Ureter (tissue), 1 donor: ENCODE measurements around the gene KRTAP9-3. TPM values are rescaled to one million over a fixed set of nuclear protein-coding genes. Genes with fewer than 3 reads are reported as not detected.
"Not testable (repeated sequence)": the region's sequence is repeated elsewhere in the genome, so short reads cannot be mapped to it uniquely, and the experiment has no call there.

ENCODE experiments used
- DNase-seq: peaks from one replicate; pipeline ENCODE4 v3.0.0-alpha.2; 2020; ENCODE audit warnings: low spot score
- total RNA-seq: library from RNA; stranded (reverse); gene quantifications from one replicate; pipeline ENCODE4 v1.2.4, GENCODE V29; 2023
- donor health status: DM: yes; HTN: yes; CAD: no.

KRTAP9-3 gene
- total RNA-seq, 1 donor from 2014 or later: not detected

- no peak for DNase-seq
Measured at GRCh38 chr17:41251261-41251660, 19.0 kb downstream of the KRTAP9-3 start.

- DNase-seq: no peak
Measured at GRCh38 chr17:41254861-41255260, 22.6 kb downstream of the KRTAP9-3 start.

GRCh38 chr17:41255381-41256290, 23.4 kb downstream of the KRTAP9-3 start, which contains the start of gene KRTAP9-9:
Gene KRTAP9-9 (plus strand): TSS chr17:41255384.
- not testable (repeated sequence) for DNase-seq

- DNase-seq: no peak
Measured at GRCh38 chr17:41256291-41256685, 24.0 kb downstream of the KRTAP9-3 start.

GRCh38 chr17:41258406-41258805, 26.2 kb downstream of the KRTAP9-3 start:
- no peak for DNase-seq

- DNase-seq: no peak
Measured at GRCh38 chr17:41263212-41263611, 31.0 kb downstream of the KRTAP9-3 start.

GRCh38 chr17:41264599-41264998, 32.4 kb downstream of the KRTAP9-3 start:
- DNase-seq: no peak

- no peak for DNase-seq
Measured at GRCh38 chr17:41265078-41265477, 32.8 kb downstream of the KRTAP9-3 start, which contains the start of gene KRTAP9-6. Gene KRTAP9-6 (plus strand): TSS chr17:41265378. CDS start chr17:41265378, 0 bp downstream.

- DNase-seq: no peak
Measured at GRCh38 chr17:41267711-41268110, 35.5 kb downstream of the KRTAP9-3 start.

- not testable (repeated sequence) for DNase-seq
Measured at GRCh38 chr17:41271323-41271722, 39.1 kb downstream of the KRTAP9-3 start.

GRCh38 chr17:41271858-41272257, 39.6 kb downstream of the KRTAP9-3 start:
- DNase-seq: no peak

- DNase-seq: not testable (repeated sequence)
Measured at GRCh38 chr17:41275648-41276190, 43.5 kb downstream of the KRTAP9-3 start, which contains the start of gene KRTAP9-7. Gene KRTAP9-7 (plus strand): TSS chr17:41275698. CDS start chr17:41275698, 0 bp downstream.

- DNase-seq: no peak
Measured at GRCh38 chr17:41278176-41278955, 46.1 kb downstream of the KRTAP9-3 start.

Other genes starting within 250 kb of the KRTAP9-3 start
- gene KRT40, start 248.1 kb upstream of the KRTAP9-3 start, total RNA-seq: not detected
- not detected for gene KRTAP3-3, start 238.3 kb upstream of the KRTAP9-3 start, total RNA-seq
- gene KRTAP3-2, start 232.5 kb upstream of the KRTAP9-3 start, total RNA-seq: not detected
- not detected for gene KRTAP3-1, start 223.3 kb upstream of the KRTAP9-3 start, total RNA-seq
- gene KRTAP1-5, start 205.2 kb upstream of the KRTAP9-3 start, total RNA-seq: not detected
- not detected for gene KRTAP1-4, start 202.3 kb upstream of the KRTAP9-3 start, total RNA-seq
- gene KRTAP1-3, start 197.6 kb upstream of the KRTAP9-3 start, total RNA-seq: not detected
- not detected for gene KRTAP1-1, start 191.0 kb upstream of the KRTAP9-3 start, total RNA-seq
- not detected for gene KRTAP2-1, start 185.1 kb upstream of the KRTAP9-3 start, total RNA-seq
- gene KRTAP2-2, start 177.2 kb upstream of the KRTAP9-3 start, total RNA-seq: not detected
- gene KRTAP2-3, start 172.3 kb upstream of the KRTAP9-3 start, total RNA-seq: not detected
- not detected for gene KRTAP2-4, start 166.6 kb upstream of the KRTAP9-3 start, total RNA-seq
- gene KRTAP4-7, start 148.3 kb upstream of the KRTAP9-3 start, total RNA-seq: not detected
- not detected for gene KRTAP4-8, start 134.3 kb upstream of the KRTAP9-3 start, total RNA-seq
- gene KRTAP4-16, start 130.2 kb upstream of the KRTAP9-3 start, total RNA-seq: not detected
- gene KRTAP4-9, start 127.1 kb upstream of the KRTAP9-3 start, total RNA-seq: not detected
- not detected for gene KRTAP4-11, start 114.1 kb upstream of the KRTAP9-3 start, total RNA-seq
- not detected for gene KRTAP4-12, start 108.3 kb upstream of the KRTAP9-3 start, total RNA-seq
- not detected for gene KRTAP4-6, start 91.9 kb upstream of the KRTAP9-3 start, total RNA-seq
- not detected for gene KRTAP4-5, start 82.6 kb upstream of the KRTAP9-3 start, total RNA-seq
- not detected for gene KRTAP4-4, start 71.7 kb upstream of the KRTAP9-3 start, total RNA-seq
- gene KRTAP4-3, start 64.2 kb upstream of the KRTAP9-3 start, total RNA-seq: not detected
- gene KRTAP4-2, start 54.2 kb upstream of the KRTAP9-3 start, total RNA-seq: not detected
- not detected for gene KRTAP4-1, start 47.5 kb upstream of the KRTAP9-3 start, total RNA-seq
- not detected for gene KRTAP9-1, start 42.6 kb upstream of the KRTAP9-3 start, total RNA-seq
- gene KRTAP9-2, start 5.8 kb upstream of the KRTAP9-3 start, total RNA-seq: not detected
- gene KRTAP9-8, start 5.5 kb downstream of the KRTAP9-3 start, total RNA-seq: not detected
- gene KRTAP9-4, start 17.2 kb downstream of the KRTAP9-3 start, total RNA-seq: not detected
- not detected for gene KRTAP9-9, start 22.9 kb downstream of the KRTAP9-3 start, total RNA-seq
- not detected for gene KRTAP9-6, start 32.9 kb downstream of the KRTAP9-3 start, total RNA-seq
- gene KRTAP9-7, start 43.2 kb downstream of the KRTAP9-3 start, total RNA-seq: not detected
- not detected for gene KRTAP29-1, start 70.4 kb downstream of the KRTAP9-3 start, total RNA-seq
- not detected for gene KRTAP16-1, start 76.9 kb downstream of the KRTAP9-3 start, total RNA-seq
- not detected for gene KRTAP17-1, start 83.3 kb downstream of the KRTAP9-3 start, total RNA-seq
- gene KRT33A, start 118.4 kb downstream of the KRTAP9-3 start, total RNA-seq: not detected
- not detected for gene KRT33B, start 137.4 kb downstream of the KRTAP9-3 start, total RNA-seq
- not detected for gene KRT34, start 149.9 kb downstream of the KRTAP9-3 start, total RNA-seq
- not detected for gene KRT31, start 165.2 kb downstream of the KRTAP9-3 start, total RNA-seq
- not detected for gene KRT37, start 192.1 kb downstream of the KRTAP9-3 start, total RNA-seq
- not detected for gene KRT38, start 208.5 kb downstream of the KRTAP9-3 start, total RNA-seq
- not detected for gene KRT32, start 234.9 kb downstream of the KRTAP9-3 start, total RNA-seq
- not detected for gene KRT35, start 248.7 kb downstream of the KRTAP9-3 start, total RNA-seq